ENCODE results near the gene ABCD1.

Gene ABCD1

DNA sequence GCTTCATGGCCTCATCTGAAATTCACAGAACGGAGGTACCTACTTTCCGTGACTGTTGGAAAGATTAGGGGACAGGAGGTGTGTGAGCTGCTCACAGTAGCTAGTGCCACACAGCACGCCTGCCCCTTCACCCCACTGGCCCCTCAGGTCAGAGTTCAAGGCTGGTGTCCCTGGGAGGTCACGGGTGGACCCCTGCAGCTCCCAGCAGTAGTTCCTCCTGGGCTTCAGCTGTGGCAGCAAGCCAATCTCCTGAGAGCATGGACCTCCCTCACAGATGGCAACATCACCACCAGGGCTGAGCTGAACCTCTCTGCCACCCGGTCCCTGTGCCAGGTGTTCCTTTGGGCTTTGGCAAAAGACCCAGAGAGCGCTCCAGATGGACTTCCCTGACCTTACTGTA is 67.7 kb downstream of the ABCD1 start:
- H3K4me3 ChIP-seq (ENCODE audit: low read depth, low read length): no peak overlapping the region
- TF ChIP-seq, protein P1, sequence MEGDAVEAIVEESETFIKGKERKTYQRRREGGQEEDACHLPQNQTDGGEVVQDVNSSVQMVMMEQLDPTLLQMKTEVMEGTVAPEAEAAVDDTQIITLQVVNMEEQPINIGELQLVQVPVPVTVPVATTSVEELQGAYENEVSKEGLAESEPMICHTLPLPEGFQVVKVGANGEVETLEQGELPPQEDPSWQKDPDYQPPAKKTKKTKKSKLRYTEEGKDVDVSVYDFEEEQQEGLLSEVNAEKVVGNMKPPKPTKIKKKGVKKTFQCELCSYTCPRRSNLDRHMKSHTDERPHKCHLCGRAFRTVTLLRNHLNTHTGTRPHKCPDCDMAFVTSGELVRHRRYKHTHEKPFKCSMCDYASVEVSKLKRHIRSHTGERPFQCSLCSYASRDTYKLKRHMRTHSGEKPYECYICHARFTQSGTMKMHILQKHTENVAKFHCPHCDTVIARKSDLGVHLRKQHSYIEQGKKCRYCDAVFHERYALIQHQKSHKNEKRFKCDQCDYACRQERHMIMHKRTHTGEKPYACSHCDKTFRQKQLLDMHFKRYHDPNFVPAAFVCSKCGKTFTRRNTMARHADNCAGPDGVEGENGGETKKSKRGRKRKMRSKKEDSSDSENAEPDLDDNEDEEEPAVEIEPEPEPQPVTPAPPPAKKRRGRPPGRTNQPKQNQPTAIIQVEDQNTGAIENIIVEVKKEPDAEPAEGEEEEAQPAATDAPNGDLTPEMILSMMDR (IDR thresholded peaks at IDR 0.05; ENCODE audit: borderline replicate concordance, insufficient read depth, low read depth, low read length): no peak

DNA sequence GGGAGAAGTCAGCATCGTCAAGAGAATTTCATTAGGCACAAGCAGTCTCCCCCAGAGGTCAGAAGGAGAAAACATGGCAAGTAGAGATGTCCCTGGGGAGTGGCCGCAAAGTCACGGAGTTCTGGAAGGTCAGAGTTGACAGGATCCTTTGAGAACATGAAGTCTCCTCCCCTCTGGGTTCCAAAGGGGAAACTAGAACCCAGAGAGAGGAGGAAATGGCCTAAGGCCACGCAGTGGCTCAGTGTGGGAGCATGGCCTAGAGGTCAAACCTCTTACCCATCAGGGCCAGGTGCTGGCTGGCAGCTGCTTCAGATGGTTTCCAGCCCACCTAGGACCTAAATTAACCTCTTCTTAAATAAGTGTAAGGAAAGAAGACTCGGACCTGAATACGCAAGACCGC is 68.6 kb downstream of the ABCD1 start:
- peak overlapping the region; percentile 85 for H3K4me3 ChIP-seq (ENCODE audit: low read depth, low read length)
- TF ChIP-seq, protein P1 (IDR thresholded peaks at IDR 0.05; ENCODE audit: borderline replicate concordance, insufficient read depth, low read depth, low read length): no peak
